Measurements from ENCODE around the gene IL1RAPL1.

GRCh38 chrX:30005813-30006212 is 1418.6 kb downstream of the IL1RAPL1 start:
- TF ChIP-seq, protein P1, sequence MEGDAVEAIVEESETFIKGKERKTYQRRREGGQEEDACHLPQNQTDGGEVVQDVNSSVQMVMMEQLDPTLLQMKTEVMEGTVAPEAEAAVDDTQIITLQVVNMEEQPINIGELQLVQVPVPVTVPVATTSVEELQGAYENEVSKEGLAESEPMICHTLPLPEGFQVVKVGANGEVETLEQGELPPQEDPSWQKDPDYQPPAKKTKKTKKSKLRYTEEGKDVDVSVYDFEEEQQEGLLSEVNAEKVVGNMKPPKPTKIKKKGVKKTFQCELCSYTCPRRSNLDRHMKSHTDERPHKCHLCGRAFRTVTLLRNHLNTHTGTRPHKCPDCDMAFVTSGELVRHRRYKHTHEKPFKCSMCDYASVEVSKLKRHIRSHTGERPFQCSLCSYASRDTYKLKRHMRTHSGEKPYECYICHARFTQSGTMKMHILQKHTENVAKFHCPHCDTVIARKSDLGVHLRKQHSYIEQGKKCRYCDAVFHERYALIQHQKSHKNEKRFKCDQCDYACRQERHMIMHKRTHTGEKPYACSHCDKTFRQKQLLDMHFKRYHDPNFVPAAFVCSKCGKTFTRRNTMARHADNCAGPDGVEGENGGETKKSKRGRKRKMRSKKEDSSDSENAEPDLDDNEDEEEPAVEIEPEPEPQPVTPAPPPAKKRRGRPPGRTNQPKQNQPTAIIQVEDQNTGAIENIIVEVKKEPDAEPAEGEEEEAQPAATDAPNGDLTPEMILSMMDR (conservative IDR thresholded peaks at IDR 0.05; ENCODE audit: low read length), result no peak
- TF ChIP-seq EZH2phosphoT487 (IDR thresholded peaks at IDR 0.05; ENCODE audit: borderline replicate concordance), result no peak
